Measurements from ENCODE around the gene ERP44. TPM values are rescaled to one million over a fixed set of nuclear protein-coding genes. Genes with fewer than 3 reads are reported as not detected.

Gene ERP44
- total RNA-seq, 1 experiment from 2014 or later = 10.1 TPM

DNA sequence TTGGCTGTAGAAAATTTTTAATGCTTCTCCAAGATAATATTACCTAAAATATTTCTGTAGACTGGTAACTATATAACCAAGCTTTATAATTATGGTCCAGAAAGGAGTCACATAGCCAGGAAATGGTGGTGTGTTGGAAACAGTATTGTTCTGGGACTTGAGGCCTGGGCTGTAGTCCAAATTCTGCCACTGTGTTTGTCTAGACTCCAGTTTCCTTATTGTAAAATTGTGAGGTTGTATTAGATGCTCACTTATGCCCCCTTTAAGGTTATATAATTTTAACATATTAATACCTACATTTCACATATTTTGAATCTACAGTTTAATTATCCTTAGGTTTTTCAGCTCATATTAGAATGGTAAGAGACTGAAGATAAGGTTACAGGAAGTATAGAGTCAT lies 149.9 kb downstream of the ERP44 start:
- no peaks in the 10 kb centered on the region for H3K9me3 ChIP-seq (ENCODE audit: control insufficient read depth, insufficient read depth, low read depth, low read length)
- DNase-seq (ENCODE audit: low read depth, low spot score) = no peak
- H3K27me3 ChIP-seq (ENCODE audit: control insufficient read depth, insufficient read depth, low read length) = no peaks in the 10 kb centered on the region
- no peak overlapping the region for H3K27ac ChIP-seq (ENCODE audit: low read length)
- ChIA-PET POLR2A (no interaction called here), CTCF (no interaction called here)
- intact Hi-C loops (cut with micrococcal nuclease; ENCODE audit: unreplicated experiment) = no loop called here
- BruUV-seq (replicated peaks) = no TSS peak
- in situ Hi-C loops (cut with HindIII; ENCODE audit: low pct_unique_long_range_greater_than_20kb, low sequenced_read_pairs) = no loop called here
- no peaks in the 10 kb centered on the region for H3K36me3 ChIP-seq (ENCODE audit: control insufficient read depth, insufficient read depth, low read length)
- no peak for ATAC-seq
- H3K4me3 ChIP-seq (ENCODE audit: low read depth in 2 of 2, low read length in 2 of 2) = no peak overlapping the region
- TF ChIP-seq SIN3A (IDR thresholded peaks at IDR 0.05; ENCODE audit: borderline replicate concordance, insufficient read depth, low read depth, low read length) (no peak), TCF7L2 (IDR thresholded peaks at IDR 0.05; ENCODE audit: low read depth, low read length) (no peak)
- H3K4me1 ChIP-seq (ENCODE audit: control insufficient read depth, insufficient read depth, low read length) = no peaks in the 10 kb centered on the region

DNA sequence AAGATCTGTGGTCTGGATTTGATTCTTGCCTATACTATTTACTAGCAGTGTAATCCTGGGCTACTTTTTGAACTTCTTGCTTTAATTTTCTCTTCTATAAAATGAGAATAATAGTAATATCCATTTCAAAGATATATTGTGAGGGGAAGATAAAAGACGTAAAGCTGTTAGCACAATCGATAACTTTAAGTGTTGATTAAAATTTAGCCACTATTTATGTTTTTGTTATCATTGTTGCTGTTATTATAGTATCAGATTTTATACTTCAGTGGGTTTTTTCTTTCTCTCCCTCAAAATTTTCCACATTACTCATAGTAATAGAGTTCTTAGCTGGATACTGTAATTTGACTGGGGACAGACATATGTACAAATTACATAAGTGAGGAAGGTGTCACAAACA lies 150.3 kb downstream of the ERP44 start:
- in situ Hi-C loops (cut with HindIII; ENCODE audit: low pct_unique_long_range_greater_than_20kb, low sequenced_read_pairs) = no loop called here
- no peaks in the 10 kb centered on the region for H3K4me1 ChIP-seq (ENCODE audit: control insufficient read depth, insufficient read depth, low read length)
- intact Hi-C loops (cut with micrococcal nuclease; ENCODE audit: unreplicated experiment) = no loop called here
- no peak overlapping the region for H3K4me3 ChIP-seq (ENCODE audit: low read depth in 2 of 2, low read length in 2 of 2)
- H3K27ac ChIP-seq (ENCODE audit: low read length) = no peak overlapping the region
- ChIA-PET CTCF (interaction anchor here (0.7 kb wide), 1 partner anchor 55 kb away, joined by 3 read pairs; no protein-coding TSS in a partner anchor), POLR2A (no interaction called here)
- TF ChIP-seq, protein P1, sequence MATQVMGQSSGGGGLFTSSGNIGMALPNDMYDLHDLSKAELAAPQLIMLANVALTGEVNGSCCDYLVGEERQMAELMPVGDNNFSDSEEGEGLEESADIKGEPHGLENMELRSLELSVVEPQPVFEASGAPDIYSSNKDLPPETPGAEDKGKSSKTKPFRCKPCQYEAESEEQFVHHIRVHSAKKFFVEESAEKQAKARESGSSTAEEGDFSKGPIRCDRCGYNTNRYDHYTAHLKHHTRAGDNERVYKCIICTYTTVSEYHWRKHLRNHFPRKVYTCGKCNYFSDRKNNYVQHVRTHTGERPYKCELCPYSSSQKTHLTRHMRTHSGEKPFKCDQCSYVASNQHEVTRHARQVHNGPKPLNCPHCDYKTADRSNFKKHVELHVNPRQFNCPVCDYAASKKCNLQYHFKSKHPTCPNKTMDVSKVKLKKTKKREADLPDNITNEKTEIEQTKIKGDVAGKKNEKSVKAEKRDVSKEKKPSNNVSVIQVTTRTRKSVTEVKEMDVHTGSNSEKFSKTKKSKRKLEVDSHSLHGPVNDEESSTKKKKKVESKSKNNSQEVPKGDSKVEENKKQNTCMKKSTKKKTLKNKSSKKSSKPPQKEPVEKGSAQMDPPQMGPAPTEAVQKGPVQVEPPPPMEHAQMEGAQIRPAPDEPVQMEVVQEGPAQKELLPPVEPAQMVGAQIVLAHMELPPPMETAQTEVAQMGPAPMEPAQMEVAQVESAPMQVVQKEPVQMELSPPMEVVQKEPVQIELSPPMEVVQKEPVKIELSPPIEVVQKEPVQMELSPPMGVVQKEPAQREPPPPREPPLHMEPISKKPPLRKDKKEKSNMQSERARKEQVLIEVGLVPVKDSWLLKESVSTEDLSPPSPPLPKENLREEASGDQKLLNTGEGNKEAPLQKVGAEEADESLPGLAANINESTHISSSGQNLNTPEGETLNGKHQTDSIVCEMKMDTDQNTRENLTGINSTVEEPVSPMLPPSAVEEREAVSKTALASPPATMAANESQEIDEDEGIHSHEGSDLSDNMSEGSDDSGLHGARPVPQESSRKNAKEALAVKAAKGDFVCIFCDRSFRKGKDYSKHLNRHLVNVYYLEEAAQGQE (IDR thresholded peaks at IDR 0.05; ENCODE audit: insufficient read depth in 1 of 2, low read depth in 2 of 2, low read length in 1 of 2) = no peak
- no peak for TF ChIP-seq SIN3A (IDR thresholded peaks at IDR 0.05; ENCODE audit: borderline replicate concordance, insufficient read depth, low read depth, low read length)
- TF ChIP-seq, protein P2, sequence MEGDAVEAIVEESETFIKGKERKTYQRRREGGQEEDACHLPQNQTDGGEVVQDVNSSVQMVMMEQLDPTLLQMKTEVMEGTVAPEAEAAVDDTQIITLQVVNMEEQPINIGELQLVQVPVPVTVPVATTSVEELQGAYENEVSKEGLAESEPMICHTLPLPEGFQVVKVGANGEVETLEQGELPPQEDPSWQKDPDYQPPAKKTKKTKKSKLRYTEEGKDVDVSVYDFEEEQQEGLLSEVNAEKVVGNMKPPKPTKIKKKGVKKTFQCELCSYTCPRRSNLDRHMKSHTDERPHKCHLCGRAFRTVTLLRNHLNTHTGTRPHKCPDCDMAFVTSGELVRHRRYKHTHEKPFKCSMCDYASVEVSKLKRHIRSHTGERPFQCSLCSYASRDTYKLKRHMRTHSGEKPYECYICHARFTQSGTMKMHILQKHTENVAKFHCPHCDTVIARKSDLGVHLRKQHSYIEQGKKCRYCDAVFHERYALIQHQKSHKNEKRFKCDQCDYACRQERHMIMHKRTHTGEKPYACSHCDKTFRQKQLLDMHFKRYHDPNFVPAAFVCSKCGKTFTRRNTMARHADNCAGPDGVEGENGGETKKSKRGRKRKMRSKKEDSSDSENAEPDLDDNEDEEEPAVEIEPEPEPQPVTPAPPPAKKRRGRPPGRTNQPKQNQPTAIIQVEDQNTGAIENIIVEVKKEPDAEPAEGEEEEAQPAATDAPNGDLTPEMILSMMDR (IDR thresholded peaks at IDR 0.05) = no peak
- no peak for TF ChIP-seq TCF7L2 (IDR thresholded peaks at IDR 0.05; ENCODE audit: low read depth, low read length)
- no peak for TF ChIP-seq POLR2AphosphoS5 (IDR thresholded peaks at IDR 0.05; ENCODE audit: low read depth, low read length)
- DNase-seq (ENCODE audit: low read depth, low spot score) = no peak
- ATAC-seq = no peak
- H3K36me3 ChIP-seq (ENCODE audit: control insufficient read depth, insufficient read depth, low read length) = no peaks in the 10 kb centered on the region
- no peaks in the 10 kb centered on the region for H3K9me3 ChIP-seq (ENCODE audit: control insufficient read depth, insufficient read depth, low read depth, low read length)
- BruUV-seq (replicated peaks) = no TSS peak
- H3K27me3 ChIP-seq (ENCODE audit: control insufficient read depth, insufficient read depth, low read length) = no peaks in the 10 kb centered on the region

DNA sequence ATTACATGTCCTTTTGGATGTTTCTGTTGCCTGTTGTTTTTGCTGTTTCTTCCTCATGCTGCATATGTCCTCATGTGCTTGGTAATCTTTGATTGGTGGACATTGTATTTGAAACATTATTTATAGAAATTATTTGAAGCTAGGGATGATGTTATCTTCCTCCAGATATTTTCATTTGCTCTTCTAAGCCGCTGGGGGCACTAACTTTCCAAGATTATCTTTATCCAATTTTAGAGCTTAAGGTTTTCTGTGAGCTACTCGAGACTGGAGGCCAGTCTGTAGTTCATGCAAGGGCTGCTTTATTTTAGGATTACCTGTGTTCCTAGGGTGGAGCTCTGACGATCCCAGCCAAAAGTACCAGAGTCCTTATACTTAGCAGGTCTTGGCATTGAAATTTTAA lies 151.4 kb downstream of the ERP44 start:
- CTCF ChIA-PET = interaction anchor here (0.6 kb wide), 1 partner anchor 15 kb away, joined by 3 read pairs; no protein-coding TSS in a partner anchor
- in situ Hi-C loops (cut with HindIII; ENCODE audit: low pct_unique_long_range_greater_than_20kb, low sequenced_read_pairs) (no loop called here), intact Hi-C loops (cut with micrococcal nuclease; ENCODE audit: unreplicated experiment) (no loop called here)
- H3K9me3 ChIP-seq (ENCODE audit: control insufficient read depth, insufficient read depth, low read depth, low read length) = no peaks in the 10 kb centered on the region
- TF ChIP-seq, protein P2 (IDR thresholded peaks at IDR 0.05) = peak; percentile 37; the same call in 1 of the 2 replicates
- no peak for TF ChIP-seq SIN3A (IDR thresholded peaks at IDR 0.05; ENCODE audit: borderline replicate concordance, insufficient read depth, low read depth, low read length)
- H3K27ac ChIP-seq (ENCODE audit: low read length) = no peak overlapping the region
- no peak overlapping the region for H3K4me3 ChIP-seq (ENCODE audit: low read depth in 2 of 2, low read length in 2 of 2)
- H3K27me3 ChIP-seq (ENCODE audit: control insufficient read depth, insufficient read depth, low read length) = no peaks in the 10 kb centered on the region
- POLR2A ChIA-PET = interaction anchor here (0.7 kb wide), 1 partner anchor 184 kb away, joined by 4 read pairs; no protein-coding TSS in a partner anchor
- no peak for ATAC-seq
- no TSS peak for BruUV-seq (replicated peaks)
- no peak for DNase-seq (ENCODE audit: low read depth, low spot score)
- H3K36me3 ChIP-seq (ENCODE audit: control insufficient read depth, insufficient read depth, low read length) = no peaks in the 10 kb centered on the region
- no peaks in the 10 kb centered on the region for H3K4me1 ChIP-seq (ENCODE audit: control insufficient read depth, insufficient read depth, low read length)

Measured in Panc1 (cell line).